Mammary epithelial cell (primary cell): ENCODE results near the gene CDC42EP2.

Experiments
- EZH2 ChIP-seq: IDR thresholded peaks from 2 replicates; pipeline ENCODE4 v1.6.1; 2012; ENCODE audit warnings: low read length, inconsistent platforms, borderline replicate concordance
- TF ChIP-seq, protein P1 (sequence below), 2 donors: IDR thresholded peaks in 1 of 2; conservative IDR thresholded peaks in 1 of 2; 2 replicates each; pipeline ENCODE4 v1.5.1; 2011 to 2012; ENCODE audit warnings: inconsistent platforms in 2 of 2, low read length in 2 of 2, mild to moderate bottlenecking in 2 of 2, control low read depth in 1 of 2, low read depth in 1 of 2; ENCODE audit not compliant: insufficient read depth in 1 of 2; ENCODE audit errors: extremely low read depth in 1 of 2

DNA sequence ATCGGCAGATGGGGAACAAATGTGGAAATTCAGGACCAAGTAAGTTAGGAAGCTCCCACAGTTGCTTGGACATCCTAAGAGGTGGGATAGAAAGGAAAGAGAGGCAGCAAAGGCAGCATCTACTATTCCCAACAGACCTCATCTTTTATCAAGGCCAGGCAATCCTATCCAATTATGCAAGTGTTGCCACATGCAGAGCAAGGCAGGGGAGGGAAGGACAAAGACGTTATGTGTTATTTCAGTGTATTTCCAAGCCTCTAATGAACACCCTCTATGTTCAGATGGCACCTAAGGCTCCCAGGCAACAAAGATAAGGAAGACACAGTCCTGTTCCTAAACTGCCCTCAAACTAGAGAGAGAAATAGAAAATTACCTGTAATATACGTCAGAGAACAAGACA lies 49.1 kb downstream of the CDC42EP2 start:
- TF ChIP-seq EZH2, result no peak
- TF ChIP-seq, protein P1, sequence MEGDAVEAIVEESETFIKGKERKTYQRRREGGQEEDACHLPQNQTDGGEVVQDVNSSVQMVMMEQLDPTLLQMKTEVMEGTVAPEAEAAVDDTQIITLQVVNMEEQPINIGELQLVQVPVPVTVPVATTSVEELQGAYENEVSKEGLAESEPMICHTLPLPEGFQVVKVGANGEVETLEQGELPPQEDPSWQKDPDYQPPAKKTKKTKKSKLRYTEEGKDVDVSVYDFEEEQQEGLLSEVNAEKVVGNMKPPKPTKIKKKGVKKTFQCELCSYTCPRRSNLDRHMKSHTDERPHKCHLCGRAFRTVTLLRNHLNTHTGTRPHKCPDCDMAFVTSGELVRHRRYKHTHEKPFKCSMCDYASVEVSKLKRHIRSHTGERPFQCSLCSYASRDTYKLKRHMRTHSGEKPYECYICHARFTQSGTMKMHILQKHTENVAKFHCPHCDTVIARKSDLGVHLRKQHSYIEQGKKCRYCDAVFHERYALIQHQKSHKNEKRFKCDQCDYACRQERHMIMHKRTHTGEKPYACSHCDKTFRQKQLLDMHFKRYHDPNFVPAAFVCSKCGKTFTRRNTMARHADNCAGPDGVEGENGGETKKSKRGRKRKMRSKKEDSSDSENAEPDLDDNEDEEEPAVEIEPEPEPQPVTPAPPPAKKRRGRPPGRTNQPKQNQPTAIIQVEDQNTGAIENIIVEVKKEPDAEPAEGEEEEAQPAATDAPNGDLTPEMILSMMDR (conservative IDR thresholded peaks at IDR 0.05 in 1 of 2, IDR thresholded peaks at IDR 0.05 in 1 of 2; ENCODE audit: extremely low read depth in 1 of 2, insufficient read depth in 1 of 2, low read depth in 1 of 2, low read length in 2 of 2), result no peak
